ENCODE measurements around the gene DSCAML1. TPM values are rescaled to one million over a fixed set of nuclear protein-coding genes. Genes with fewer than 3 reads are reported as not detected.

The DSCAML1 gene
- total RNA-seq, 6 experiments from 2014 or later: not detected

GRCh38 chr11:117473481-117474091 is 323.4 kb downstream of the DSCAML1 start:
- no peak for TF ChIP-seq CTCF (IDR thresholded peaks at IDR 0.05)
- Mint-ChIP-seq H3K36me3 (ENCODE audit: low read depth) (no peaks in the 10 kb centered on the region), H3K27me3 (ENCODE audit: insufficient read depth) (peaks cover 47% of the 10 kb centered on the region), H3K4me3 (no peak overlapping the region), H3K4me1 (ENCODE audit: low read depth) (no peaks in the 10 kb centered on the region), H3K27ac (no peak overlapping the region), H3K9me3 (no peaks in the 10 kb centered on the region)
- DNase-seq: no peak

- Mint-ChIP-seq H3K4me3 (no peak overlapping the region), H3K4me1 (ENCODE audit: low read depth) (no peaks in the 10 kb centered on the region), H3K36me3 (ENCODE audit: low read depth) (no peaks in the 10 kb centered on the region), H3K9me3 (no peaks in the 10 kb centered on the region), H3K27me3 (ENCODE audit: insufficient read depth) (peaks cover 48% of the 10 kb centered on the region), H3K27ac (no peak overlapping the region)
- DNase-seq: no peak
- TF ChIP-seq CTCF (IDR thresholded peaks at IDR 0.05): no peak
Measured at GRCh38 chr11:117471776-117472175, 325.2 kb downstream of the DSCAML1 start.

GRCh38 chr11:117470576-117470975 is 326.4 kb downstream of the DSCAML1 start:
- Mint-ChIP-seq H3K4me1 (ENCODE audit: low read depth) (no peaks in the 10 kb centered on the region), H3K36me3 (ENCODE audit: low read depth) (no peaks in the 10 kb centered on the region), H3K27me3 (ENCODE audit: insufficient read depth) (peaks cover 50% of the 10 kb centered on the region), H3K9me3 (no peaks in the 10 kb centered on the region), H3K4me3 (no peak overlapping the region), H3K27ac (no peak overlapping the region)
- no peak for TF ChIP-seq CTCF (IDR thresholded peaks at IDR 0.05)
- no peak for DNase-seq

- H3K4me3 Mint-ChIP-seq: no peak overlapping the region
- TF ChIP-seq CTCF (IDR thresholded peaks at IDR 0.05): no peak
- H3K36me3 Mint-ChIP-seq (ENCODE audit: low read depth): no peaks in the 10 kb centered on the region
- no peak for DNase-seq
- H3K4me1 Mint-ChIP-seq (ENCODE audit: low read depth): no peaks in the 10 kb centered on the region
- H3K27me3 Mint-ChIP-seq (ENCODE audit: insufficient read depth): peaks cover 52% of the 10 kb centered on the region
- H3K9me3 Mint-ChIP-seq: no peaks in the 10 kb centered on the region
- H3K27ac Mint-ChIP-seq: no peak overlapping the region
Measured at GRCh38 chr11:117468888-117469287, 328.1 kb downstream of the DSCAML1 start.

- no peak for TF ChIP-seq CTCF (IDR thresholded peaks at IDR 0.05)
- H3K9me3 Mint-ChIP-seq: no peaks in the 10 kb centered on the region
- peaks cover 44% of the 10 kb centered on the region for H3K27me3 Mint-ChIP-seq (ENCODE audit: insufficient read depth)
- no peaks in the 10 kb centered on the region for H3K4me1 Mint-ChIP-seq (ENCODE audit: low read depth)
- DNase-seq: no peak
- H3K4me3 Mint-ChIP-seq: no peak overlapping the region
- no peak overlapping the region for H3K27ac Mint-ChIP-seq
- H3K36me3 Mint-ChIP-seq (ENCODE audit: low read depth): no peaks in the 10 kb centered on the region
Measured at GRCh38 chr11:117467770-117468169, 329.2 kb downstream of the DSCAML1 start.

GRCh38 chr11:117466966-117467365 is 330.1 kb downstream of the DSCAML1 start:
- no peak overlapping the region for H3K4me3 Mint-ChIP-seq
- H3K27ac Mint-ChIP-seq: no peak overlapping the region
- no peak for TF ChIP-seq CTCF (IDR thresholded peaks at IDR 0.05)
- H3K9me3 Mint-ChIP-seq: no peaks in the 10 kb centered on the region
- no peak for DNase-seq
- H3K27me3 Mint-ChIP-seq (ENCODE audit: insufficient read depth): peaks cover 45% of the 10 kb centered on the region
- H3K36me3 Mint-ChIP-seq (ENCODE audit: low read depth): no peaks in the 10 kb centered on the region
- H3K4me1 Mint-ChIP-seq (ENCODE audit: low read depth): no peaks in the 10 kb centered on the region
